GM18505 (cell line): ENCODE results near the gene ASB4.

Experiments
- ATAC-seq: cut with Tn5 transposase; IDR thresholded peaks from one replicate; pipeline ENCODE4 v1.9.1; 2021; ENCODE audit not compliant: unreplicated experiment
- POLR2A ChIP-seq: IDR thresholded peaks from 4 replicates; pipeline ENCODE4 v1.6.1; 2011; ENCODE audit warnings: borderline replicate concordance; ENCODE audit not compliant: insufficient read depth, insufficient read length; ENCODE audit errors: extremely low read depth

Gene ASB4

GRCh38 chr7:95527776-95528250 lies 42.1 kb downstream of the ASB4 start:
- ATAC-seq = no peak
- no peak for TF ChIP-seq POLR2A

- no peak for TF ChIP-seq POLR2A
- no peak for ATAC-seq
Observed at GRCh38 chr7:95529701-95530100, 44.0 kb downstream of the ASB4 start.

- TF ChIP-seq POLR2A = no peak
- ATAC-seq = no peak
Observed at GRCh38 chr7:95530881-95531280, 45.1 kb downstream of the ASB4 start.

- ATAC-seq = no peak
- no peak for TF ChIP-seq POLR2A
Observed at GRCh38 chr7:95531605-95532219, 46.0 kb downstream of the ASB4 start.

- no peak for ATAC-seq
- TF ChIP-seq POLR2A = no peak
Observed at GRCh38 chr7:95534796-95535195, 49.1 kb downstream of the ASB4 start.

GRCh38 chr7:95535662-95536061 lies 49.9 kb downstream of the ASB4 start:
- ATAC-seq = no peak
- TF ChIP-seq POLR2A = no peak

- no peak for ATAC-seq
- no peak for TF ChIP-seq POLR2A
Observed at GRCh38 chr7:95536656-95537311, 51.0 kb downstream of the ASB4 start.

GRCh38 chr7:95537468-95537867 lies 51.7 kb downstream of the ASB4 start:
- TF ChIP-seq POLR2A = no peak
- no peak for ATAC-seq

GRCh38 chr7:95539426-95539825 lies 53.7 kb downstream of the ASB4 start:
- no peak for ATAC-seq
- TF ChIP-seq POLR2A = no peak

GRCh38 chr7:95540366-95540765 lies 54.6 kb downstream of the ASB4 start:
- no peak for TF ChIP-seq POLR2A
- no peak for ATAC-seq

GRCh38 chr7:95543312-95543711 lies 57.6 kb downstream of the ASB4 start:
- ATAC-seq = no peak
- no peak for TF ChIP-seq POLR2A

GRCh38 chr7:95544171-95544570 lies 58.4 kb downstream of the ASB4 start:
- no peak for TF ChIP-seq POLR2A
- ATAC-seq = no peak

GRCh38 chr7:95545007-95545615 lies 59.4 kb downstream of the ASB4 start:
- ATAC-seq = no peak
- TF ChIP-seq POLR2A = no peak

GRCh38 chr7:95545673-95546072 lies 59.9 kb downstream of the ASB4 start:
- ATAC-seq = no peak
- TF ChIP-seq POLR2A = no peak

- TF ChIP-seq POLR2A = no peak
- no peak for ATAC-seq
Observed at GRCh38 chr7:95546647-95547046, 60.9 kb downstream of the ASB4 start.
